Kidney (tissue), 14 donors: Measurements from ENCODE around the gene LMBR1. TPM values are rescaled to one million over a fixed set of nuclear protein-coding genes. Genes with fewer than 3 reads are reported as not detected.

Source experiments
- DNase-seq, 5 donors: peaks; one replicate each; pipeline ENCODE4 v3.0.0-alpha.2; 2013 to 2020
- FAIRE-seq: peaks from 2 replicates; lab custom pipeline; 2012; peaks lifted over from hg19 to GRCh38; lab: Jason Lieb, UNC
- H3K27ac ChIP-seq, 2 donors: one replicate each; pipeline ENCODE4 v1.7.0; 2013; ENCODE audit warnings: low read depth in 2 of 2, low read length in 2 of 2, inconsistent platforms in 1 of 2
- H3K27me3 ChIP-seq: one replicate; pipeline ENCODE4 v1.7.1; 2013; ENCODE audit warnings: low read length, inconsistent platforms; ENCODE audit not compliant: control insufficient read depth, insufficient read depth
- H3K36me3 ChIP-seq, 3 donors: one replicate each; pipeline versions ENCODE4 v1.7.0 to v1.7.1; 2013; ENCODE audit warnings: low read length in 3 of 3, control low read depth in 1 of 3, inconsistent platforms in 1 of 3; ENCODE audit not compliant: insufficient read depth in 3 of 3, control insufficient read depth in 2 of 3
- H3K4me1 ChIP-seq, 3 donors: one replicate each; pipeline versions ENCODE4 v1.7.0 to v1.7.1; 2013; ENCODE audit warnings: low read length in 3 of 3, inconsistent platforms in 1 of 3, low read depth in 1 of 3; ENCODE audit not compliant: control insufficient read depth in 2 of 3, insufficient read depth in 2 of 3
- H3K4me3 ChIP-seq, 3 donors: one replicate each; pipeline versions ENCODE4 v1.7.0 to v1.8.1; 2013; ENCODE audit warnings: low read length in 3 of 3, control low read depth in 1 of 3, inconsistent platforms in 1 of 3
- H3K9ac ChIP-seq, 3 donors: one replicate each; pipeline versions ENCODE4 v1.7.0 to v1.7.1; 2013; ENCODE audit warnings: low read length in 3 of 3, control low read depth in 1 of 3, inconsistent platforms in 1 of 3
- H3K9me3 ChIP-seq, 3 donors: one replicate each; pipeline versions ENCODE4 v1.7.0 to v1.7.1; 2013; ENCODE audit warnings: low read length in 3 of 3, control low read depth in 1 of 3, inconsistent platforms in 1 of 3; ENCODE audit not compliant: control insufficient read depth in 2 of 3, insufficient read depth in 1 of 3
- intact Hi-C: fragments of 100-400 bp; cut with DNase I; formaldehyde crosslinking; loops from one replicate; pipeline ENCODE4 v1.11.1; 2022
- polyA plus RNA-seq: library from polyadenylated mRNA; stranded (reverse); fragments of 350-450 nt; fragmentation: Illumina TruSeq; extraction: RNeasy Lipid Tissue Mini Kit (QIAGEN cat#74804); gene quantifications from one replicate; pipeline ENCODE4 v1.2.3, GENCODE V29; 2014; ENCODE audit warnings: low read depth, low replicate concordance; ENCODE audit not compliant: insufficient read depth
- total RNA-seq: library from RNA; stranded (reverse); fragmentation: NEBNext Ultra II Directional; extraction: Animal tissue kit (Norgen Biotek cat#: 25700); gene quantifications from one replicate; pipeline ENCODE4 v1.2.1, GENCODE V29; 2021
- TF ChIP-seq, protein P1 (sequence below): IDR thresholded peaks from 3 replicates; pipeline ENCODE4 v1.5.1; 2012; ENCODE audit warnings: mild to moderate bottlenecking, moderate library complexity, borderline replicate concordance; ENCODE audit not compliant: insufficient read depth; ENCODE audit errors: extremely low read depth
- donor health status: control.
- donor health status: control.
- donor health status: control.
- donor health status: control.
- donor health status: control.
- donor health status: DM: yes; HTN: yes; CAD: no.
- donor health status: Normal renal cell carcinoma (clear cell type).

Gene LMBR1
- total and polyA plus RNA-seq, 2 donors from 2014 or later = 19.6 to 82.6 TPM

DNA sequence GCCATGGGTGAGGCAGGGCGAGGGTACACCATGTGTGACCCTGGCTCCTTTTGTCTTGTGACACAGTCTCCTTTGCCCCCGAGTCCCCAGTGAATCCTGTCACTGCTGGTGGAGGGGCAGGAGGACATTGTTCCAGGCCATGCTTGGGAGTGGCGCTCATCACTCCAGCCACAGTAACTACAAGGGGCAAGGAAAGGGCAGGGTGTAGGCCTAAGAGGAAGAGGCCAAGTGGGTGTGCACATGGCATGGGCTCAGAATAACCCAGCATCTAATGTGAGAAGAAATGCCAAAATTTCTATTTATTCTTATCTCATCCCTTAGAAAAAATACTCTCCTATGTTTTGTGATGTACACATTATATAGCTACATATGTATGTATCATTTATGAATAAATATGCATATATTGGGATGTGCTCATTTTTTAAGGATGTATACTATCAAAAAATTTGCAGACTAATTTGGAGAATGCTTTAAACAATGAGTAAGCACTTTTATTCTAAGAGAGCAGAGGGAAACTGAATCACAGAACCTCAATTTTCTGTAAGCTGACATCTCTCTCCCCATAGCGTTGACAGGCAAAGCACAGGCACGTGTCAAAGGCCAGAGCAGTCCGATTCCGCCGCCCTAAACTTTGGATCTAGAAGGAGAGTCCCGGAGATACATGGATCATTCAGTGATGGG, 215.5 kb downstream of the LMBR1 start:
- Histone ChIP-seq H3K4me3 (no peak overlapping the region), H3K4me1 (no peaks in the 10 kb centered on the region), H3K9me3 (no peaks in the 10 kb centered on the region), H3K9ac (no peak overlapping the region), H3K36me3 (peaks cover 2 to 13% (median 3%) of the 10 kb centered on the region in 3 donors), H3K27me3 (no peaks in the 10 kb centered on the region), H3K27ac (no peak overlapping the region)
- DNase-seq = no peak
- no peak for FAIRE-seq
- TF ChIP-seq, protein P1, sequence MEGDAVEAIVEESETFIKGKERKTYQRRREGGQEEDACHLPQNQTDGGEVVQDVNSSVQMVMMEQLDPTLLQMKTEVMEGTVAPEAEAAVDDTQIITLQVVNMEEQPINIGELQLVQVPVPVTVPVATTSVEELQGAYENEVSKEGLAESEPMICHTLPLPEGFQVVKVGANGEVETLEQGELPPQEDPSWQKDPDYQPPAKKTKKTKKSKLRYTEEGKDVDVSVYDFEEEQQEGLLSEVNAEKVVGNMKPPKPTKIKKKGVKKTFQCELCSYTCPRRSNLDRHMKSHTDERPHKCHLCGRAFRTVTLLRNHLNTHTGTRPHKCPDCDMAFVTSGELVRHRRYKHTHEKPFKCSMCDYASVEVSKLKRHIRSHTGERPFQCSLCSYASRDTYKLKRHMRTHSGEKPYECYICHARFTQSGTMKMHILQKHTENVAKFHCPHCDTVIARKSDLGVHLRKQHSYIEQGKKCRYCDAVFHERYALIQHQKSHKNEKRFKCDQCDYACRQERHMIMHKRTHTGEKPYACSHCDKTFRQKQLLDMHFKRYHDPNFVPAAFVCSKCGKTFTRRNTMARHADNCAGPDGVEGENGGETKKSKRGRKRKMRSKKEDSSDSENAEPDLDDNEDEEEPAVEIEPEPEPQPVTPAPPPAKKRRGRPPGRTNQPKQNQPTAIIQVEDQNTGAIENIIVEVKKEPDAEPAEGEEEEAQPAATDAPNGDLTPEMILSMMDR = no peak
- intact Hi-C loops = no loop called here

DNA sequence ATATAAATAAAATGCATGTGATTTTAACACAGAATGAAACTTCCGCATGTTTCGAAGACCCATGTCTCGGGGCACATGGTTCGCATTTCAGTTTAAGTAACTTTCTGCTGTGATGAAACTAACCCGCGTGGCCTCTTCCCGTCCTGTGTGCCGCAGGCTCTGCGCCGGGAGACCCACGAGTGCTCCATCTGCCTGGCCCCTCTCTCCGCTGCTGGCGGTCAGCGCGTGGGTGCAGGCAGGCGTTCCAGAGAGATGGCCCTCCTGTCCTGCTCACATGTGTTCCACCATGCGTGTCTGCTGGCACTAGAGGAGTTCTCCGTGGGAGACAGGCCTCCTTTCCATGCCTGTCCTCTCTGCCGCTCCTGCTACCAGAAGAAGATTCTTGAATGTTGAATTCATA, 216.7 kb downstream of the LMBR1 start:
- FAIRE-seq (no peak), DNase-seq (no peak)
- Histone ChIP-seq H3K36me3 (peaks cover 2 to 13% (median 3%) of the 10 kb centered on the region in 3 donors), H3K27ac (no peak overlapping the region), H3K9ac (no peak overlapping the region), H3K9me3 (no peaks in the 10 kb centered on the region), H3K27me3 (no peaks in the 10 kb centered on the region), H3K4me1 (no peaks in the 10 kb centered on the region), H3K4me3 (no peak overlapping the region)
- TF ChIP-seq, protein P1 = no peak
- intact Hi-C loops = no loop called here

DNA sequence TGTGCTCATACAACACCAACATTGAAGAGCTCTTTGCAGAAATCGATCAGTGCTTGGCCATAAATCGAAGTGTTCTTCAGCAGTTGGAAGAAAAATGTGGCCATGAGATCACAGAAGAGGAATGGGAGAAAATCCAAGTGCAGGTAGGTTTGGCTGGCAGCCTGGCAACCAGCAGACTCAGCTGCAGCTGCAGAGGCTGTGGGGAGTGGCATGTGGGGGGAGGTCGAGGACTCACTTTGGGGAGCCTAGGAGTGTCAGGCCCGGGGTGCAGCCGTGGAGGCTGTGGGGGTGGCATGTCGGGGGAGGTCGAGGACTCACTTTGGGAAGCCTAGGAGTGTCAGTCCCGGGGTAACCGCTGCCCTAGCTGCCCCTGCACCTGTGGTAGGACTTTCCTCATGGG, 217.3 kb downstream of the LMBR1 start:
- no peak for DNase-seq
- H3K9ac ChIP-seq = no peak overlapping the region

More for the DNA sequence above, 217.3 kb downstream of the LMBR1 start:
- H3K36me3 ChIP-seq = peaks cover 2 to 13% (median 3%) of the 10 kb centered on the region in 3 donors
- no peaks in the 10 kb centered on the region for H3K4me1 ChIP-seq
- FAIRE-seq = no peak
- intact Hi-C loops = no loop called here
- H3K9me3 ChIP-seq = no peaks in the 10 kb centered on the region
- no peaks in the 10 kb centered on the region for H3K27me3 ChIP-seq
- H3K27ac ChIP-seq = no peak overlapping the region
- TF ChIP-seq, protein P1 = no peak
- H3K4me3 ChIP-seq = no peak overlapping the region
